B cell (primary cell): ENCODE data around the gene TMEM145. TPM values are rescaled to one million over a fixed set of nuclear protein-coding genes. Genes with fewer than 3 reads are reported as not detected.

Experiments used
- ATAC-seq: fragments of 200-7000 bp; cut with Tn5 transposase; one replicate; pipeline ENCODE4 v1.10.0; 2021; ENCODE audit warnings: low read depth, mild to moderate bottlenecking, moderate number of reproducible peaks, moderate library complexity
- CTCF ChIA-PET: fragments of 350-600 bp; sonication (Branson Sonifier 250); formaldehyde crosslinking; loops from one replicate; lab custom pipeline; 2021; ENCODE audit warnings: antibody characterized with exemption, inconsistent platforms; lab: Charles Lee
- POLR2A ChIA-PET: fragments of 350-600 bp; sonication (Branson Sonifier 250); formaldehyde crosslinking; loops from one replicate; lab custom pipeline; 2021; ENCODE audit warnings: antibody characterized with exemption; lab: Charles Lee
- DNase-seq: peaks from one replicate; pipeline ENCODE4 v3.0.0; 2013
- H2AFZ ChIP-seq: 2 replicates; pipeline ENCODE4 v1.6.1; 2012; ENCODE audit warnings: mild to moderate bottlenecking, low read depth, low read length; ENCODE audit not compliant: insufficient read depth, poor library complexity, severe bottlenecking
- H3K27ac ChIP-seq, 2 donors: 1 replicate in 1 of 2; 2 replicates in 1 of 2; pipeline ENCODE4 v1.5.1; 2012 to 2013; ENCODE audit warnings: low read length in 2 of 2, mild to moderate bottlenecking in 2 of 2, moderate library complexity in 1 of 2
- H3K27me3 ChIP-seq, 4 experiments: fragments of 200-600 bp in 1 of 4; sonication (generic) in 1 of 4; replicated peaks in 1 of 4; 1 replicate in 2 of 4; 2 replicates in 2 of 4; pipeline versions ENCODE4 v1.6.1 to v1.7.0; 2013 to 2016; ENCODE audit warnings: low read length in 3 of 4, mild to moderate bottlenecking in 2 of 4, mixed read lengths in 1 of 4, moderate library complexity in 1 of 4; ENCODE audit not compliant: insufficient read depth in 4 of 4, control insufficient read depth in 3 of 4; ENCODE audit errors: control extremely low read depth in 1 of 4
- H3K36me3 ChIP-seq, 2 experiments: replicated peaks in 1 of 2; 1 replicate in 1 of 2; 2 replicates in 1 of 2; pipeline versions ENCODE4 v1.6.1 to v1.7.1; 2013; ENCODE audit warnings: low read length in 1 of 2; ENCODE audit not compliant: insufficient read depth in 2 of 2, control insufficient read depth in 1 of 2; ENCODE audit errors: control extremely low read depth in 1 of 2, extremely low read depth in 1 of 2
- H3K4me1 ChIP-seq, 2 donors: fragments of 200-600 bp in 1 of 2; sonication (generic) in 1 of 2; 1 replicate in 1 of 2; 2 replicates in 1 of 2; pipeline versions ENCODE4 v1.5.1 to v1.6.1; 2013 to 2017; ENCODE audit warnings: low read length in 2 of 2; ENCODE audit not compliant: control insufficient read depth in 2 of 2, insufficient read depth in 2 of 2
- H3K4me2 ChIP-seq: replicated peaks from 2 replicates; pipeline ENCODE3; 2012; ENCODE audit warnings: mild to moderate bottlenecking, low read depth, low read length; ENCODE audit not compliant: poor library complexity, severe bottlenecking
- H3K4me3 ChIP-seq, 5 experiments: fragments of 200-600 bp in 1 of 5; sonication (generic) in 1 of 5; 1 replicate in 3 of 5; 2 replicates in 2 of 5; pipeline versions ENCODE4 v1.5.1 to v1.7.0; 2011 to 2016; ENCODE audit warnings: low read length in 4 of 5, mild to moderate bottlenecking in 4 of 5, low read depth in 2 of 5, control low read depth in 1 of 5, moderate library complexity in 1 of 5; ENCODE audit not compliant: insufficient read depth in 1 of 5; ENCODE audit errors: control extremely low read depth in 1 of 5, extremely low read depth in 1 of 5
- H3K79me2 ChIP-seq: fragments of 200-600 bp; sonication (generic); one replicate; pipeline ENCODE4 v1.6.0; 2016; ENCODE audit warnings: low read length; ENCODE audit not compliant: control insufficient read depth, insufficient read depth
- H3K9ac ChIP-seq: fragments of 200-600 bp; sonication (generic); 2 replicates; pipeline ENCODE4 v1.6.1; 2017; ENCODE audit warnings: mild to moderate bottlenecking, low read length, moderate library complexity
- H3K9me3 ChIP-seq, 3 donors: one replicate each; pipeline versions ENCODE4 v1.6.1 to v1.7.1; 2013; ENCODE audit warnings: low read length in 2 of 3; ENCODE audit not compliant: control insufficient read depth in 2 of 3, insufficient read depth in 1 of 3; ENCODE audit errors: control extremely low read depth in 1 of 3
- H4K20me1 ChIP-seq: 2 replicates; pipeline ENCODE4 v1.6.0; 2012; ENCODE audit warnings: mild to moderate bottlenecking, low read length; ENCODE audit not compliant: insufficient read depth, control insufficient read depth, poor library complexity, severe bottlenecking
- H3K27ac Mint-ChIP-seq: one replicate; pipeline ENCODE4 v1.8.0; 2021; ENCODE audit warnings: mixed read lengths
- H3K27me3 Mint-ChIP-seq: one replicate; pipeline ENCODE4 v1.8.0; 2021; ENCODE audit warnings: mixed read lengths
- H3K4me1 Mint-ChIP-seq: one replicate; pipeline ENCODE4 v1.8.0; 2021; ENCODE audit warnings: mixed read lengths
- H3K4me3 Mint-ChIP-seq: one replicate; pipeline ENCODE4 v1.8.0; 2021; ENCODE audit warnings: mixed read lengths
- H3K9me3 Mint-ChIP-seq: one replicate; pipeline ENCODE4 v1.8.0; 2022; ENCODE audit warnings: mixed read lengths; ENCODE audit not compliant: insufficient read depth
- CTCF ChIP-seq: fragments of 200-600 bp; IDR thresholded peaks from one replicate; pipeline ENCODE4 v1.8.0; 2022; ENCODE audit warnings: antibody characterized with exemption, mild to moderate bottlenecking
- EZH2 ChIP-seq: IDR thresholded peaks from 2 replicates; pipeline ENCODE4 v1.6.1; 2012; ENCODE audit warnings: borderline replicate concordance, low read depth, mild to moderate bottlenecking, moderate library complexity, low read length; ENCODE audit not compliant: insufficient read depth, poor library complexity, severe bottlenecking
- whole genome bisulfite sequencing: methylation state at CpG from one replicate; pipeline ENCODE4 v1.1.5; 2013; ENCODE audit warnings: missing lambda C conversion rate; ENCODE audit not compliant: insufficient coverage; 5-methylcytosine and 5-hydroxymethylcytosine counted together
- intact Hi-C: fragments of 100-400 bp; cut with micrococcal nuclease; formaldehyde crosslinking; loops from one replicate; pipeline ENCODE4 v1.10.0; 2022
- polyA plus RNA-seq: library from polyadenylated mRNA; depleted of rRNA; stranded (reverse); fragments of >200 nt; gene quantifications from 2 replicates; pipeline ENCODE4 v1.2.3, GENCODE V29; 2012
- total RNA-seq, 2 donors: library from RNA; stranded (reverse); fragments of 120-200 nt in 1 of 2; gene quantifications; 1 replicate in 1 of 2; 2 replicates in 1 of 2; pipeline versions ENCODE4 v1.2.3 to v1.2.4, GENCODE V29; 2013 to 2022

Gene TMEM145
- total and polyA plus RNA-seq, 2 donors (not counting 1 experiment from before 2014, with no cell fraction given) = not detected

GRCh38 chr19:42306646-42307045 is 6.5 kb upstream of the TMEM145 start:
- no peak overlapping the region for H3K9ac ChIP-seq
- no peak overlapping the region for H3K4me3 Mint-ChIP-seq
- no peaks in the 10 kb centered on the region for H3K9me3 ChIP-seq
- ChIA-PET POLR2A (no interaction called here), CTCF (interaction anchor here (2.4 kb wide), 1 partner anchor 11 kb away, joined by 11 read pairs; no protein-coding TSS in a partner anchor)
- no peaks in the 10 kb centered on the region for H3K27me3 Mint-ChIP-seq
- 91% methylated on average over 22 of the region's 22 CpGs for WGBS
- TF ChIP-seq CTCF (no peak), EZH2 (no peak)
- ATAC-seq (no peak), DNase-seq (no peak)
- H3K4me1 ChIP-seq = peaks cover 14 to 18% of the 10 kb centered on the region in 2 donors
- no peak overlapping the region for H3K4me2 ChIP-seq
- H3K4me3 ChIP-seq = no peak overlapping the region
- no peaks in the 10 kb centered on the region for H4K20me1 ChIP-seq
- H3K27ac Mint-ChIP-seq = no peak overlapping the region
- H3K79me2 ChIP-seq = no peaks in the 10 kb centered on the region
- H3K36me3 ChIP-seq = no peaks in the 10 kb centered on the region
- intact Hi-C loops = no loop called here
- peaks cover 20% of the 10 kb centered on the region for H3K4me1 Mint-ChIP-seq
- H3K27me3 ChIP-seq = peaks cover 0 to 6% (median 0%) of the 10 kb centered on the region in 4 experiments
- no peak overlapping the region for H3K27ac ChIP-seq
- no peaks in the 10 kb centered on the region for H3K9me3 Mint-ChIP-seq
- H2AFZ ChIP-seq = no peak overlapping the region

DNA sequence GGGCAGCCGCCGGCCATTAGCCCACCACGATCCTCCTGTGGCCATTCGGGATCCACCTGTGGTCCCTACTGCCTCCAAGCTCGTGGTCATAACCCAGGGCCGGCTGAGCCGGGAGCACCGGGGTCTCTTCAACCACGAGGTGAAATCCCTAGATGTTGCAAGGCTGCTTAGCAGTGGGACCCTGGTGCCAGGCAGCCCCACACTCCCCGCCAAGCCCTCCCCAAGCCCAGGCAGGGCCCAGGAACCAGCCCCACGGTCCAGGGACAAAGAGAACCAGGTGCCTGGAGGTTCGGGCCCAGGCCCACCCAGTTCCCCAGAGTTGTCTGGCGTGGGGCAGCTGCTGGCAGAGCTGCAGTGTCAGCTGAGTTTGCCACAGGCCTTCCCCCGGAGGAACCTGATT is 3.4 kb upstream of the TMEM145 start:
- no peak overlapping the region for H3K4me3 Mint-ChIP-seq
- Histone ChIP-seq H3K36me3 (no peaks in the 10 kb centered on the region), H3K9me3 (peaks cover 0 to 8% (median 0%) of the 10 kb centered on the region in 3 donors), H2AFZ (no peak overlapping the region), H3K79me2 (no peaks in the 10 kb centered on the region), H3K4me1 (peaks cover 14 to 16% of the 10 kb centered on the region in 2 donors), H3K27me3 (peaks cover 0 to 35% (median 17%) of the 10 kb centered on the region in 4 experiments), H3K4me2 (no peak overlapping the region), H3K27ac (no peak overlapping the region), H3K9ac (no peak overlapping the region), H3K4me3 (no peak overlapping the region), H4K20me1 (no peaks in the 10 kb centered on the region)
- ATAC-seq (no peak), DNase-seq (no peak)
- no peak for TF ChIP-seq EZH2
- no peak for TF ChIP-seq CTCF
- no peak overlapping the region for H3K27ac Mint-ChIP-seq
- intact Hi-C loops = no loop called here
- 92% methylated on average over 14 of the region's 14 CpGs for WGBS
- ChIA-PET POLR2A (no interaction called here), CTCF (interaction anchor here (1.2 kb wide), 1 partner anchor 157 kb away, joined by 4 read pairs; no protein-coding TSS in a partner anchor)
- H3K27me3 Mint-ChIP-seq = peaks cover 22% of the 10 kb centered on the region
- H3K9me3 Mint-ChIP-seq = no peaks in the 10 kb centered on the region
- H3K4me1 Mint-ChIP-seq = peaks cover 11% of the 10 kb centered on the region
